ENCODE data around the gene GJB4.
"Not testable (repeated sequence)": the region's sequence is repeated elsewhere in the genome, so short reads cannot be mapped to it uniquely, and the experiment has no call there.

The GJB4 gene

DNA sequence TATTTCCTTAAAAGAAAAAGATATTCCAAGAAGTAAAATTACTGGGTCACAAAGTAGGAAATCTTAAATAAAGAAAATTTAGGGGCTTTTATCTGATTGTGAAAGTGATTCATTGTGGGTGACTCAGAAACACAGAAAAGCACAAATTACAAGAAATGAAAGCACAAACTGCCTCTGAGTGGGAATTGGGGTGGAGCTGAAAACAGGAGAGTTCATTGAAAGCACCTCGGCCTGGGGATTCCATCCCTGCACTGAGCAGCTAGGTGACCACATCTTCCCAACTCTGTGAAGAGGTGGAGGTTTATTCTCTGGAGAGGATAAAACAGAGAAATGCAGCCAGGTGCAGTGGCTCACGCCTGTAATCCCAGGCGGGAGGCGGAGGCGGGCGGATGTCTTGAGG is 40.7 kb downstream of the GJB4 start:
- DNase-seq = peak; percentile 8

GRCh38 chr1:34803770-34804169 is 44.2 kb downstream of the GJB4 start:
- DNase-seq = no peak

- DNase-seq = peak; percentile 45
Measured at GRCh38 chr1:34806396-34806795, 46.9 kb downstream of the GJB4 start.

DNA sequence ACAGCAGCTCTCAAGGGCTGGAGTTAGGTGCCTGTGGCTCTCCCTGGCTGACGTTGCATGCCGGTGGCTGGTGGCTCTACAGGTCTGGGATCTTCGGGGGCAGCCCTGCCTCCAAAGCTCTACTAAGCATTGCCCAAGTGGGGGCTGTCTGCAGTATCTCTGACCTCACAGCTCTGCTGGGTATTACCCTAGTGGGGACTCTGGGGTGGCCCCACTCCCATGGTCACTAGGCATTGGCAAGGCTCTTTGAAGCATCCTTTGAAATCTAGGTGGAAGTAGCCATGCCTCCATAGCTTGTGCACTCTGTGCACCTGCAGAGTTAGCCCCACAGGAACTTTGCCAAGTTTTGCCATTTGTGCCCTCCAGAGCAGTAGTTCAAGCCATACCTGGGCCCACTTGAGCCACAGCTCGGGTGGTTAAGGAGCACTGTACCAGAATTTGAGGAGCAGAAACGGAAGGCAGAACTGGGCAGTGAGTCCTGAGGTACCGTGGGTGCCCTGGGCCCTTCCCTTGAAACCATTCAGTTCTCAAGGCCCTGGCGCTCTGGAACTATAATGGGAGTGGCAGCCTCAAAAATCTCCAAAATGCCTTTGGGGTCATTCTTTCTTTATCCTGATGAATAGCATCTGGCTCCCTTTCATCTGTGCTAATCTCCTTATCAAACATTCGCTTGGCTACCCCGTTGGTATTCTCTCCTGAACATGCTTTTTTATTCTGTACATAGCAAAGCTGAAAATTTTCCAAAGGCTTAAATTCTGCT is 48.7 kb downstream of the GJB4 start:
- no peak for DNase-seq

- not testable (repeated sequence) for DNase-seq
Measured at GRCh38 chr1:34810781-34811180, 51.2 kb downstream of the GJB4 start.
